Frontal cortex (tissue), 4 donors: ENCODE measurements around the gene LMNA. TPM values are rescaled to one million over a fixed set of nuclear protein-coding genes. Genes with fewer than 3 reads are reported as not detected.
"Not testable (repeated sequence)": the region's sequence is repeated elsewhere in the genome, so short reads cannot be mapped to it uniquely, and the experiment has no call there.

ENCODE experiments used
- DNase-seq, 2 donors: peaks; one replicate each; pipeline ENCODE4 v3.0.0; 2012; ENCODE audit warnings: low spot score in 2 of 2
- FAIRE-seq: peaks from 2 replicates; lab custom pipeline; 2012; peaks lifted over from hg19 to GRCh38; lab: Jason Lieb, UNC
- total RNA-seq: library from RNA; depleted of rRNA; stranded (reverse); fragments of >200 nt; gene quantifications from one replicate; pipeline ENCODE4 v1.2.3, GENCODE V29; 2014
- donor health status: control.
- donor health status: control.
- donor health status: control.

The LMNA gene
- total RNA-seq, 1 donor from 2014 or later = 14.3 TPM

- no peak for DNase-seq
- no peak for FAIRE-seq
Measured at GRCh38 chr1:156118177-156118868, 3.8 kb downstream of the LMNA start.

GRCh38 chr1:156119503-156120209, 5.1 kb downstream of the LMNA start:
- FAIRE-seq (no peak), DNase-seq (no peak)

- DNase-seq (no peak), FAIRE-seq (no peak)
Measured at GRCh38 chr1:156120318-156120717, 5.8 kb downstream of the LMNA start.

- not testable (repeated sequence) for FAIRE-seq
Measured at GRCh38 chr1:156121005-156121404, 6.5 kb downstream of the LMNA start.

GRCh38 chr1:156121457-156121856, 6.9 kb downstream of the LMNA start:
- FAIRE-seq (no peak), DNase-seq (no peak)

More at GRCh38 chr1:156121005-156121404, 6.5 kb downstream of the LMNA start:
- not testable (repeated sequence) for DNase-seq

GRCh38 chr1:156122086-156122485, 7.6 kb downstream of the LMNA start:
- FAIRE-seq = no peak

GRCh38 chr1:156122519-156123355, 8.2 kb downstream of the LMNA start:
- DNase-seq (no peak), FAIRE-seq (no peak)

More at GRCh38 chr1:156122086-156122485, 7.6 kb downstream of the LMNA start:
- DNase-seq = no peak

GRCh38 chr1:156123356-156124196, 9.1 kb downstream of the LMNA start:
- DNase-seq (peak; percentile 67 to 73), FAIRE-seq (no peak)

GRCh38 chr1:156124557-156125483, 10.3 kb downstream of the LMNA start:
- DNase-seq (no peak), FAIRE-seq (no peak)

GRCh38 chr1:156125544-156125943, 11.0 kb downstream of the LMNA start:
- FAIRE-seq, DNase-seq: not testable (repeated sequence)

GRCh38 chr1:156126043-156126629, 11.6 kb downstream of the LMNA start:
- no peak for FAIRE-seq
- DNase-seq = no peak

- FAIRE-seq (no peak), DNase-seq (no peak)
Measured at GRCh38 chr1:156126630-156127534, 12.4 kb downstream of the LMNA start.

GRCh38 chr1:156128308-156128653, 13.8 kb downstream of the LMNA start:
- FAIRE-seq = no peak

GRCh38 chr1:156128654-156129597, 14.4 kb downstream of the LMNA start:
- no peak for DNase-seq
- no peak for FAIRE-seq

More at GRCh38 chr1:156128308-156128653, 13.8 kb downstream of the LMNA start:
- DNase-seq = no peak

GRCh38 chr1:156129687-156130577, 15.4 kb downstream of the LMNA start:
- FAIRE-seq (no peak), DNase-seq (peak in 1 of 2 donors; percentile 72)
